ENCODE measurements around the gene STXBP6. TPM values are rescaled to one million over a fixed set of nuclear protein-coding genes. Genes with fewer than 3 reads are reported as not detected.
A peak's percentile ranks its signal among the peaks of the same experiment; 100 is the strongest.
"Not testable (repeated sequence)": the region's sequence is repeated elsewhere in the genome, so short reads cannot be mapped to it uniquely, and the experiment has no call there.

Gene STXBP6
- total RNA-seq, 1 donor from 2014 or later = 6.8 TPM

DNA sequence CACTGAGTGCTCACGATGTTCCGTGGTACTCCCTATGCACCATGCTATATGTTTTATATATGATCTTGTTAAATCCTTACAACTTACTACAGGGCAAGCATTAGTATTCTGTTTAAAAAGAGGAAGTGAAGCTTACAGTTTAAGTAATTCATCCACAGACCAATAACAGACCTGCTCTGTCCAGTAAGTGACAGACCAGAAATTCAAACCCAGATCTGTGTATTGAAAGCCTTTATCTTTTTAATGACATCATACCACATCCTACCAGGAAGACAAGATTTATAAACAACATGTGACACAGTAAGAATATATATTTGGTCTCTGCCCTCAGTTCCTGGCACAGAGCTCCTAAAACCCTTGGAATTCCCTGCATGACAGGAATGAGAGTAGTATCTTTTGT, 206.5 kb downstream of the STXBP6 start:
- Mint-ChIP-seq H3K27ac (ENCODE audit: unreplicated experiment) (no peak overlapping the region), H3K4me3 (no peak overlapping the region), H3K27me3 (ENCODE audit: low read depth) (no peaks in the 10 kb centered on the region), H3K9me3 (no peaks in the 10 kb centered on the region), H3K36me3 (ENCODE audit: low read depth) (no peaks in the 10 kb centered on the region), H3K4me1 (peaks cover 19% of the 10 kb centered on the region)
- TF ChIP-seq CTCF (conservative IDR thresholded peaks at IDR 0.05) = no peak
- no peak for DNase-seq (ENCODE audit: low read depth, low spot score)

- Mint-ChIP-seq H3K9me3 (no peaks in the 10 kb centered on the region), H3K4me3 (no peak overlapping the region), H3K27ac (ENCODE audit: unreplicated experiment) (no peak overlapping the region), H3K36me3 (ENCODE audit: low read depth) (no peaks in the 10 kb centered on the region), H3K4me1 (peaks cover 8% of the 10 kb centered on the region), H3K27me3 (ENCODE audit: low read depth) (no peaks in the 10 kb centered on the region)
- no peak for TF ChIP-seq CTCF (conservative IDR thresholded peaks at IDR 0.05)
- no peak for DNase-seq (ENCODE audit: low read depth, low spot score)
Measured at GRCh38 chr14:24840204-24840893, 209.6 kb downstream of the STXBP6 start.

GRCh38 chr14:24839617-24840203, 210.2 kb downstream of the STXBP6 start:
- no peaks in the 10 kb centered on the region for H3K27me3 Mint-ChIP-seq (ENCODE audit: low read depth)
- DNase-seq (ENCODE audit: low read depth, low spot score) = no peak

DNA sequence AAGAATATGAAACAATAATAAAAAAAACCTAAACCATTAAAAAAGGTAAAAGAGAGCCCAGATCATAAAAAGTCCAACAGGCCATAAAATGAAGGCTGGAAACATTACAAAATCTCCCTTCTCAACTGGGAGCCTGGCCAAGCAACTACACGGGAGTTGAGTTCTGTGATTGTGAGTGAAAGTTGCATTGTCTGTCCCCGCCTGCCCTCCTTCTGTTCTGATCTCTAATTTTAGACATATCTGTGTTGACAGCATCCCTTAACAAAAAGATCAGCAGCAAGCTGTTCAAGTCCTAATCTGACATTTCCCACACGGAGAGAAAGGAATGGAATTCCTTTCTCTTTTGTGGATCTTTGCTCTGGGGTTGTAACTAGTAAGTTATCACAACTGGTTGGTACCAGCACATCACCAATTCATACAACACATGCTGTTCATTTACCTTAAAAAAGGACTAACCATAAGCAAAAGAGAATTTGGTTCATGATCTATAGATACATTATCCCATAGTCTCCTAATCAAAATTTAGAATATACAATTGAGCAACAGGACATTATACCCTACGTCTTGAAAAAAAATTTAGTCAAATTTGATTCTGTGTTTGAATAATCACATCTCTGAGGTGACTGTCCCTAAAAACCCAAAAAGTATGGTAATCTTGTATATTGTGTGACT, 210.9 kb downstream of the STXBP6 start:
- Mint-ChIP-seq H3K27me3 (ENCODE audit: low read depth) (no peaks in the 10 kb centered on the region), H3K9me3 (no peaks in the 10 kb centered on the region), H3K36me3 (ENCODE audit: low read depth) (peaks cover 4% of the 10 kb centered on the region), H3K4me1 (peaks cover 8% of the 10 kb centered on the region), H3K27ac (ENCODE audit: unreplicated experiment) (peak overlapping the region; percentile 35), H3K4me3 (no peak overlapping the region)
- DNase-seq (ENCODE audit: low read depth, low spot score) = no peak
- TF ChIP-seq CTCF (conservative IDR thresholded peaks at IDR 0.05) = no peak

More at GRCh38 chr14:24839617-24840203, 210.2 kb downstream of the STXBP6 start:
- Mint-ChIP-seq H3K27ac (ENCODE audit: unreplicated experiment) (no peak overlapping the region), H3K36me3 (ENCODE audit: low read depth) (no peaks in the 10 kb centered on the region), H3K4me1 (peaks cover 8% of the 10 kb centered on the region), H3K4me3 (no peak overlapping the region), H3K9me3 (no peaks in the 10 kb centered on the region)
- TF ChIP-seq CTCF (conservative IDR thresholded peaks at IDR 0.05) = no peak

DNA sequence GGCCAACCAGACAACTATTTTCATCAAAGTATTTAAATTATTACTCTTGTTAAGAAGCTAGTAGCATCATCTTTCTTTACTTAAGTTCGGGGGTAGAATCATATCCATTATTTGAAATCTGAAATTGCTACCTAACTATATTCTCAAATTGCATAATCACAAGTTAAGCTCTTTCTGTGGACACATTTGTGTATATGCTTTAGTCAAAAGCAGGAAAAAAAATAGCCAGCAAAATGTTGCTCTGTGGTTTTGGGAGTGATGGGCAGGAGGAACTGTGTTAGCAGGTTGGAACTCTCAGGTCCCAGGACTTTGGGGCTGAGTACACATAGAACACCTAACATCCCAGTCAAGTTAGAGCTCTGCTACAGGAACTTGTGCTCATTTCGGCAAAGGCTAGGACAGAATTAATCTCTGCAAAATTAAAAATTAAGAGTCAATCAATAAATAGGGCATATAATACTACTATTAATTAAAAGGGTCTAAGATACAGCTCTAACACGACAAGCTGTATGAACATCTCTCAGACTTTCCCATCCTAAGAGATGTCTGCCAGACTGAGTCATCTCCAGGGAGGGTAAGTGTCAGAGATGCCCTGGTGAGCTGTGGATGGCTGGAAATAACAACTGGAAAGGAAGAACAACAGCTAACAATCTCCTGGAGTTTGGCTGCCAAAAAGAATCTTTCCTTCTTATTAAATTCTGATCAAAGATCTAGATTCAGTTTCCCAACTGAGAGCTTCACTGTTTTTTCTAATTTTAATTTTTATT, 212.5 kb downstream of the STXBP6 start:
- no peak overlapping the region for H3K27ac Mint-ChIP-seq (ENCODE audit: unreplicated experiment)
- H3K4me3 Mint-ChIP-seq = no peak overlapping the region
- no peak for DNase-seq (ENCODE audit: low read depth, low spot score)
- peaks cover 8% of the 10 kb centered on the region for H3K4me1 Mint-ChIP-seq
- H3K9me3 Mint-ChIP-seq = no peaks in the 10 kb centered on the region
- H3K27me3 Mint-ChIP-seq (ENCODE audit: low read depth) = no peaks in the 10 kb centered on the region
- peaks cover 4% of the 10 kb centered on the region for H3K36me3 Mint-ChIP-seq (ENCODE audit: low read depth)
- no peak for TF ChIP-seq CTCF (conservative IDR thresholded peaks at IDR 0.05)

DNA sequence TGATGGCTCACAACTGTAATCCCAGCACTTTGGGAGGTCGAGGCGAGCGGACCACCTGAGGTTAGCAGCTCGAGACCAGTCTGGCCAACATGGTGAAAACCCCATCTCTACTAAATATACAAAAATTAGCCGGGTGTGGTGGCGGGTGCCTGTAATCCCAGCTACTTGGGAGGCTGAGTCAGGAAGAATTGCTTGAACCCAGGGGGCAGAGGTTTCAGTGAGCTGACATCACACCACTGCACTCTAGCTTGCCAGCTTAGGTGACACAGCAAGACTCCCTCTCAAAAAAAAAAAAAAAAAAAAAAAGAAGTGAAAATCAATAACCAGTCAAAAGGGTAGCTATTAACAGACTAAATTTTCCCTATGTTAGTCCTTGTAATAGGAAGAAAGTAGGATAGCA, 213.6 kb downstream of the STXBP6 start:
- H3K27ac Mint-ChIP-seq (ENCODE audit: unreplicated experiment); H3K27me3 Mint-ChIP-seq (ENCODE audit: low read depth); H3K4me1 Mint-ChIP-seq; H3K9me3 Mint-ChIP-seq; DNase-seq (ENCODE audit: low read depth, low spot score); H3K36me3 Mint-ChIP-seq (ENCODE audit: low read depth); H3K4me3 Mint-ChIP-seq: not testable (repeated sequence)
